HepG2 (cell line): Measurements from ENCODE around the gene PLEKHN1. TPM values are rescaled to one million over a fixed set of nuclear protein-coding genes. Genes with fewer than 3 reads are reported as not detected.
A peak's percentile ranks its signal among the peaks of the same experiment; 100 is the strongest.

ENCODE experiments used
- AKAP8 ChIP-seq: sonication (generic); formaldehyde crosslinking; IDR thresholded peaks from 2 replicates; pipeline ENCODE4 v1.5.1; 2020; ENCODE audit warnings: mild to moderate bottlenecking, missing genetic modification reagents
- CHD2 ChIP-seq: IDR thresholded peaks from 2 replicates; pipeline ENCODE4 v1.6.1; 2011; ENCODE audit warnings: low read depth, low read length, improper control_type of control experiment
- FOXO1 ChIP-seq: sonication (generic); formaldehyde crosslinking; IDR thresholded peaks from 2 replicates; pipeline ENCODE4 v1.4.0; 2020; ENCODE audit warnings: missing genetic modification reagents
- GTF3A ChIP-seq: sonication (generic); formaldehyde crosslinking; conservative IDR thresholded peaks from 2 replicates; pipeline ENCODE4 v1.4.0; 2020; ENCODE audit warnings: mild to moderate bottlenecking, missing genetic modification reagents
- HDAC1 ChIP-seq: sonication (generic); formaldehyde crosslinking; IDR thresholded peaks from 2 replicates; pipeline ENCODE4 v1.5.1; 2020; ENCODE audit warnings: mild to moderate bottlenecking, missing genetic modification reagents
- KDM1A ChIP-seq: IDR thresholded peaks from 2 replicates; pipeline ENCODE4 v1.6.1; 2016; ENCODE audit warnings: missing compliant biosample characterization
- MXI1 ChIP-seq: IDR thresholded peaks from 3 replicates; pipeline ENCODE4 v1.6.1; 2012; ENCODE audit warnings: low read depth, low read length, inconsistent platforms, borderline replicate concordance
- SMYD3 ChIP-seq: sonication (generic); formaldehyde crosslinking; IDR thresholded peaks from 2 replicates; pipeline ENCODE4 v1.8.1; 2023; ENCODE audit warnings: mild to moderate bottlenecking, missing genetic modification reagents
- TBL1XR1 ChIP-seq: fragments of 150-350 bp; IDR thresholded peaks from 2 replicates; pipeline ENCODE4 v1.6.1; 2014; ENCODE audit warnings: borderline replicate concordance, low read length; ENCODE audit not compliant: partially characterized antibody
- TSC22D2 ChIP-seq: sonication (generic); formaldehyde crosslinking; IDR thresholded peaks from 2 replicates; pipeline ENCODE4 v1.5.1; 2020; ENCODE audit warnings: missing genetic modification reagents, mild to moderate bottlenecking, borderline replicate concordance
- ZNF121 ChIP-seq: sonication (generic); formaldehyde crosslinking; IDR thresholded peaks from 2 replicates; pipeline ENCODE4 v1.5.0; 2020; ENCODE audit warnings: mild to moderate bottlenecking, missing genetic modification reagents
- ZNF383 ChIP-seq: sonication (generic); formaldehyde crosslinking; IDR thresholded peaks from 2 replicates; pipeline ENCODE4 v1.4.0; 2020; ENCODE audit warnings: missing genetic modification reagents, mild to moderate bottlenecking, borderline replicate concordance
- ZNF644 ChIP-seq: IDR thresholded peaks from 2 replicates; pipeline ENCODE4 v1.6.1; 2016; ENCODE audit warnings: low read depth
- polyA plus RNA-seq, 8 experiments: library from polyadenylated mRNA; depleted of rRNA in 3 of 8; stranded (reverse) in 7 of 8; unstranded in 1 of 8; fragments of >200 nt; fragmentation: Illumina TruSeq in 4 of 8; extraction: Trizol in 4 of 8; gene quantifications; 2 replicates each; pipeline versions ENCODE4 v1.2.1 to v1.2.3, GENCODE V29; 2011 to 2016; ENCODE audit warnings: low read depth in 4 of 8, missing spikeins in 1 of 8, mixed read lengths in 1 of 8; ENCODE audit not compliant: insufficient read depth in 1 of 8
- total RNA-seq, 5 experiments: library from RNA; depleted of rRNA; stranded (reverse); fragments of >200 nt; fragmentation: Illumina TruSeq; extraction: Trizol; gene quantifications; 2 replicates each; pipeline ENCODE4 v1.2.3, GENCODE V29; 2016; ENCODE audit warnings: low read depth in 1 of 5
- TF ChIP-seq, protein P1 (sequence below): sonication (generic); formaldehyde crosslinking; IDR thresholded peaks from 2 replicates; pipeline ENCODE4 v1.4.0; 2020; ENCODE audit warnings: missing genetic modification reagents
- TF ChIP-seq, protein P2 (sequence below): IDR thresholded peaks from 2 replicates; pipeline ENCODE4 v1.6.1; 2016; ENCODE audit warnings: mild to moderate bottlenecking, missing biosample characterization, missing genetic modification reagents
- TF ChIP-seq, protein P3 (sequence below): sonication (generic); formaldehyde crosslinking; IDR thresholded peaks from 2 replicates; pipeline ENCODE4 v1.5.0; 2020; ENCODE audit warnings: mild to moderate bottlenecking, missing genetic modification reagents, borderline replicate concordance
- TF ChIP-seq, protein P4 (sequence below): sonication (generic); formaldehyde crosslinking; IDR thresholded peaks from 2 replicates; pipeline ENCODE4 v1.4.0; 2020; ENCODE audit warnings: missing genetic modification reagents
- TF ChIP-seq, protein P5 (sequence below): fragments of 450-650 bp; IDR thresholded peaks from 2 replicates; pipeline ENCODE4 v1.6.1; 2017; ENCODE audit warnings: mild to moderate bottlenecking

Gene PLEKHN1
- total and polyA plus RNA-seq, 2 of the 13 experiments (the other 11 are each of a cell fraction or from before 2014, with no cell fraction given) = 0.42 to 0.58 TPM

DNA sequence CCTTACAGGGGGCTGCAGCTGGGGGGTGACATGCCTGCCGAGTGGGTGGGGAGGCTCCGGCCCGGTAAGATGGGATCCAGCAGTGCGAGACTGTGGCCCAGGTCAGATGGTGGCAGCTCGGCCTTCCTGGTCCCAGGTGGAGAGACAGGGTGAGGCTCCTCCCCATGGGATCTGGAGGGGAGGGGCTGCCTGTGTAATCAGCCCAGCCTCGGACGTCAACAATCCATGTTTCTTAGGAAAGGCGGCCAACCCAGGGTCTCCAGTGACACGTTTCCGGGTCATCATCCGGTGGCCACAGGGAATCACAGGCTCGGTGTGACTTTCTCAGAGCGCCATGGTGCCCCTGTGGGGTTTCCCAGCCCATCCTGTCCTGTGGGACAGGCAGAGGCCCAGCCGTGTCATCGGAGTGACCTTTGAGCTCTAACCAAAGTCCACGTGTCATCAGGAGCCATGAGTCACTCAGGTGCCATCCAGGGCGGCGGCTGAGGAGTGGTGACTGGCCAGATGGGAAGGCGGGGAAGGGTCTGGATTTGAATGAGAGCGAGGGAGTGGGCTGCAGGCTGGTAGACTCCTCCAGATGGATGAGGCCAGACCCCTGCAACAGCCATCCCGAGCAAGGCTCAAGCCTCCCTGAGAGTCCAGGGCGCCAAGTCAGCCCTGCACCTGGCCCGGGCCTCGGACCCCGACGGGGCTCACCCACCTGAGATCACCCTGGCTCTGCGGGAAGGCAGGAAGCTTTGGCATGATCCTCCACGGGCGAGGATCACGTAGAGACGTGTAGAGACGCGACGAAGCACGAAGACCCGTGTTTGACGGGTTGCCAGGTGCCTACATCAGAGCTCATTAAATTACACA, 40.2 kb downstream of the PLEKHN1 start (continued):
- TF ChIP-seq, protein P1, sequence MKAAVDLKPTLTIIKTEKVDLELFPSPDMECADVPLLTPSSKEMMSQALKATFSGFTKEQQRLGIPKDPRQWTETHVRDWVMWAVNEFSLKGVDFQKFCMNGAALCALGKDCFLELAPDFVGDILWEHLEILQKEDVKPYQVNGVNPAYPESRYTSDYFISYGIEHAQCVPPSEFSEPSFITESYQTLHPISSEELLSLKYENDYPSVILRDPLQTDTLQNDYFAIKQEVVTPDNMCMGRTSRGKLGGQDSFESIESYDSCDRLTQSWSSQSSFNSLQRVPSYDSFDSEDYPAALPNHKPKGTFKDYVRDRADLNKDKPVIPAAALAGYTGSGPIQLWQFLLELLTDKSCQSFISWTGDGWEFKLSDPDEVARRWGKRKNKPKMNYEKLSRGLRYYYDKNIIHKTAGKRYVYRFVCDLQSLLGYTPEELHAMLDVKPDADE = peak; percentile 94; the same call in 1 of the 2 replicates
- peak; percentile 57; the same call in 1 of the 2 replicates for TF ChIP-seq ZNF121 (CRISPR knock-in tag)
- TF ChIP-seq, protein P2, sequence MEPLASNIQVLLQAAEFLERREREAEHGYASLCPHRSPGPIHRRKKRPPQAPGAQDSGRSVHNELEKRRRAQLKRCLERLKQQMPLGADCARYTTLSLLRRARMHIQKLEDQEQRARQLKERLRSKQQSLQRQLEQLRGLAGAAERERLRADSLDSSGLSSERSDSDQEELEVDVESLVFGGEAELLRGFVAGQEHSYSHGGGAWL (CRISPR knock-in tag) = peak; percentile 65; the same call in 1 of the 2 replicates
- TF ChIP-seq AKAP8 (CRISPR knock-in tag) = 0 out of 2 replicates have a peak, but pooled peaks have one; percentile 74
- peak; percentile 58; the same call in 1 of the 2 replicates for TF ChIP-seq CHD2
- TF ChIP-seq, protein P3, sequence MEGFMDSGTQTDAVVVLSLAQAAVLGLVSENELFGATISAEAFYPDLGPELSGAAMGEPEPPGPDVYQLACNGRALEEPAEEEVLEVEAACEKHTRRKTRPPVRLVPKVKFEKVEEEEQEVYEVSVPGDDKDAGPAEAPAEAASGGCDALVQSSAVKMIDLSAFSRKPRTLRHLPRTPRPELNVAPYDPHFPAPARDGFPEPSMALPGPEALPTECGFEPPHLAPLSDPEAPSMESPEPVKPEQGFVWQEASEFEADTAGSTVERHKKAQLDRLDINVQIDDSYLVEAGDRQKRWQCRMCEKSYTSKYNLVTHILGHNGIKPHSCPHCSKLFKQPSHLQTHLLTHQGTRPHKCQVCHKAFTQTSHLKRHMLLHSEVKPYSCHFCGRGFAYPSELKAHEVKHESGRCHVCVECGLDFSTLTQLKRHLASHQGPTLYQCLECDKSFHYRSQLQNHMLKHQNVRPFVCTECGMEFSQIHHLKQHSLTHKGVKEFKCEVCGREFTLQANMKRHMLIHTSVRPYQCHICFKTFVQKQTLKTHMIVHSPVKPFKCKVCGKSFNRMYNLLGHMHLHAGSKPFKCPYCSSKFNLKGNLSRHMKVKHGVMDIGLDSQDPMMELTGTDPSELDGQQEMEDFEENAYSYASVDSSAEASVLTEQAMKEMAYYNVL = no peak
- peak; percentile 73 for TF ChIP-seq TBL1XR1
- TF ChIP-seq ZNF383 (CRISPR knock-in tag) = no peak
- no peak; the same call in 1 of the 2 replicates for TF ChIP-seq FOXO1 (CRISPR knock-in tag)
- 0 out of 2 replicates have a peak, but pooled peaks have one; percentile 52 for TF ChIP-seq GTF3A (CRISPR knock-in tag)
- TF ChIP-seq, protein P4, sequence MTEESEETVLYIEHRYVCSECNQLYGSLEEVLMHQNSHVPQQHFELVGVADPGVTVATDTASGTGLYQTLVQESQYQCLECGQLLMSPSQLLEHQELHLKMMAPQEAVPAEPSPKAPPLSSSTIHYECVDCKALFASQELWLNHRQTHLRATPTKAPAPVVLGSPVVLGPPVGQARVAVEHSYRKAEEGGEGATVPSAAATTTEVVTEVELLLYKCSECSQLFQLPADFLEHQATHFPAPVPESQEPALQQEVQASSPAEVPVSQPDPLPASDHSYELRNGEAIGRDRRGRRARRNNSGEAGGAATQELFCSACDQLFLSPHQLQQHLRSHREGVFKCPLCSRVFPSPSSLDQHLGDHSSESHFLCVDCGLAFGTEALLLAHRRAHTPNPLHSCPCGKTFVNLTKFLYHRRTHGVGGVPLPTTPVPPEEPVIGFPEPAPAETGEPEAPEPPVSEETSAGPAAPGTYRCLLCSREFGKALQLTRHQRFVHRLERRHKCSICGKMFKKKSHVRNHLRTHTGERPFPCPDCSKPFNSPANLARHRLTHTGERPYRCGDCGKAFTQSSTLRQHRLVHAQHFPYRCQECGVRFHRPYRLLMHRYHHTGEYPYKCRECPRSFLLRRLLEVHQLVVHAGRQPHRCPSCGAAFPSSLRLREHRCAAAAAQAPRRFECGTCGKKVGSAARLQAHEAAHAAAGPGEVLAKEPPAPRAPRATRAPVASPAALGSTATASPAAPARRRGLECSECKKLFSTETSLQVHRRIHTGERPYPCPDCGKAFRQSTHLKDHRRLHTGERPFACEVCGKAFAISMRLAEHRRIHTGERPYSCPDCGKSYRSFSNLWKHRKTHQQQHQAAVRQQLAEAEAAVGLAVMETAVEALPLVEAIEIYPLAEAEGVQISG (CRISPR knock-in tag) = peak; percentile 85
- peak; percentile 95 for TF ChIP-seq HDAC1 (CRISPR knock-in tag)
- TF ChIP-seq KDM1A (CRISPR knock-in tag) = peak; percentile 84; the same call in 1 of the 2 replicates
- TF ChIP-seq, protein P5, sequence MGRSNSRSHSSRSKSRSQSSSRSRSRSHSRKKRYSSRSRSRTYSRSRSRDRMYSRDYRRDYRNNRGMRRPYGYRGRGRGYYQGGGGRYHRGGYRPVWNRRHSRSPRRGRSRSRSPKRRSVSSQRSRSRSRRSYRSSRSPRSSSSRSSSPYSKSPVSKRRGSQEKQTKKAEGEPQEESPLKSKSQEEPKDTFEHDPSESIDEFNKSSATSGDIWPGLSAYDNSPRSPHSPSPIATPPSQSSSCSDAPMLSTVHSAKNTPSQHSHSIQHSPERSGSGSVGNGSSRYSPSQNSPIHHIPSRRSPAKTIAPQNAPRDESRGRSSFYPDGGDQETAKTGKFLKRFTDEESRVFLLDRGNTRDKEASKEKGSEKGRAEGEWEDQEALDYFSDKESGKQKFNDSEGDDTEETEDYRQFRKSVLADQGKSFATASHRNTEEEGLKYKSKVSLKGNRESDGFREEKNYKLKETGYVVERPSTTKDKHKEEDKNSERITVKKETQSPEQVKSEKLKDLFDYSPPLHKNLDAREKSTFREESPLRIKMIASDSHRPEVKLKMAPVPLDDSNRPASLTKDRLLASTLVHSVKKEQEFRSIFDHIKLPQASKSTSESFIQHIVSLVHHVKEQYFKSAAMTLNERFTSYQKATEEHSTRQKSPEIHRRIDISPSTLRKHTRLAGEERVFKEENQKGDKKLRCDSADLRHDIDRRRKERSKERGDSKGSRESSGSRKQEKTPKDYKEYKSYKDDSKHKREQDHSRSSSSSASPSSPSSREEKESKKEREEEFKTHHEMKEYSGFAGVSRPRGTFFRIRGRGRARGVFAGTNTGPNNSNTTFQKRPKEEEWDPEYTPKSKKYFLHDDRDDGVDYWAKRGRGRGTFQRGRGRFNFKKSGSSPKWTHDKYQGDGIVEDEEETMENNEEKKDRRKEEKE = no peak
- TF ChIP-seq ZNF644 (CRISPR knock-in tag) = peak; percentile 90
- peak; percentile 93; the same call in 1 of the 3 replicates for TF ChIP-seq MXI1
- no peak; the same call in 1 of the 2 replicates for TF ChIP-seq SMYD3
- TF ChIP-seq TSC22D2 = 0 out of 2 replicates have a peak, but pooled peaks have one; percentile 42
